Measurements from ENCODE around the gene RNU6-1. TPM values are rescaled to one million over a fixed set of nuclear protein-coding genes. Genes with fewer than 3 reads are reported as not detected.

The RNU6-1 gene
- total RNA-seq, 1 experiment from 2014 or later = not detected

DNA sequence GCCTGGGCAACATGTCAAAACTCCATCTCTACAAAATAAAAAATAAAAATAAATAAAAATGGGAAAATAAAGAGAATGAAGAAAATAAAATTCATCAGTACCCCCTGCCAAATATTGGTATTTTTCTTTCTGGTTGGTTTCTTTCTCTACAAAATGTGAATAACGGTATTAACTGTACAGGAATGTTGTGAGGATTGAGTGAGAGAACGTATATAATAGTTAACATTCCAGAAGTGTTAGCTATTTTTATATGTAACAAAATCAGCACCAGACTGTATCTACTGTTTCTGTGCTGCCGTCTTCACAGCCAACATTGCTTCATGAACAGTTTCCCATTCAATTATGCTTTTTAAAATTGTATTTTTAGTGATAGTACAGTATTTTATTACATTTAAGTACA lies 25.5 kb upstream of the RNU6-1 start:
- H3K36me3 ChIP-seq (ENCODE audit: insufficient read depth, low read length, poor library complexity, severe bottlenecking) = no peaks in the 10 kb centered on the region
- H3K27me3 ChIP-seq (replicated peaks; ENCODE audit: insufficient read depth, low read depth, low read length, poor library complexity) = no peaks in the 10 kb centered on the region
- no peak overlapping the region for H3K27ac ChIP-seq (ENCODE audit: low read depth, low read length, poor library complexity, severe bottlenecking)
- TF ChIP-seq EZH2 (IDR thresholded peaks at IDR 0.05; ENCODE audit: borderline replicate concordance, low read depth, low read length, poor library complexity, severe bottlenecking) = no peak
- TF ChIP-seq, protein P1, sequence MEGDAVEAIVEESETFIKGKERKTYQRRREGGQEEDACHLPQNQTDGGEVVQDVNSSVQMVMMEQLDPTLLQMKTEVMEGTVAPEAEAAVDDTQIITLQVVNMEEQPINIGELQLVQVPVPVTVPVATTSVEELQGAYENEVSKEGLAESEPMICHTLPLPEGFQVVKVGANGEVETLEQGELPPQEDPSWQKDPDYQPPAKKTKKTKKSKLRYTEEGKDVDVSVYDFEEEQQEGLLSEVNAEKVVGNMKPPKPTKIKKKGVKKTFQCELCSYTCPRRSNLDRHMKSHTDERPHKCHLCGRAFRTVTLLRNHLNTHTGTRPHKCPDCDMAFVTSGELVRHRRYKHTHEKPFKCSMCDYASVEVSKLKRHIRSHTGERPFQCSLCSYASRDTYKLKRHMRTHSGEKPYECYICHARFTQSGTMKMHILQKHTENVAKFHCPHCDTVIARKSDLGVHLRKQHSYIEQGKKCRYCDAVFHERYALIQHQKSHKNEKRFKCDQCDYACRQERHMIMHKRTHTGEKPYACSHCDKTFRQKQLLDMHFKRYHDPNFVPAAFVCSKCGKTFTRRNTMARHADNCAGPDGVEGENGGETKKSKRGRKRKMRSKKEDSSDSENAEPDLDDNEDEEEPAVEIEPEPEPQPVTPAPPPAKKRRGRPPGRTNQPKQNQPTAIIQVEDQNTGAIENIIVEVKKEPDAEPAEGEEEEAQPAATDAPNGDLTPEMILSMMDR (conservative IDR thresholded peaks at IDR 0.05; ENCODE audit: low read depth, low read length) = no peak
- ChIA-PET CTCF (no interaction called here), POLR2A (ENCODE audit: low non-redundant PET) (no interaction called here)
- intact Hi-C loops (cut with micrococcal nuclease; ENCODE audit: unreplicated experiment) = no loop called here
- no peak for DNase-seq (ENCODE audit: low spot score)
- BruUV-seq (replicated peaks) = no TSS peak
- no peaks in the 10 kb centered on the region for H3K4me1 ChIP-seq (ENCODE audit: insufficient read depth, low read length, poor library complexity, severe bottlenecking)
- H3K9me3 ChIP-seq (ENCODE audit: low read depth, low read length, poor library complexity, severe bottlenecking) = no peaks in the 10 kb centered on the region
- no peak overlapping the region for H3K4me3 ChIP-seq (ENCODE audit: low read depth, low read length, poor library complexity, severe bottlenecking)

DNA sequence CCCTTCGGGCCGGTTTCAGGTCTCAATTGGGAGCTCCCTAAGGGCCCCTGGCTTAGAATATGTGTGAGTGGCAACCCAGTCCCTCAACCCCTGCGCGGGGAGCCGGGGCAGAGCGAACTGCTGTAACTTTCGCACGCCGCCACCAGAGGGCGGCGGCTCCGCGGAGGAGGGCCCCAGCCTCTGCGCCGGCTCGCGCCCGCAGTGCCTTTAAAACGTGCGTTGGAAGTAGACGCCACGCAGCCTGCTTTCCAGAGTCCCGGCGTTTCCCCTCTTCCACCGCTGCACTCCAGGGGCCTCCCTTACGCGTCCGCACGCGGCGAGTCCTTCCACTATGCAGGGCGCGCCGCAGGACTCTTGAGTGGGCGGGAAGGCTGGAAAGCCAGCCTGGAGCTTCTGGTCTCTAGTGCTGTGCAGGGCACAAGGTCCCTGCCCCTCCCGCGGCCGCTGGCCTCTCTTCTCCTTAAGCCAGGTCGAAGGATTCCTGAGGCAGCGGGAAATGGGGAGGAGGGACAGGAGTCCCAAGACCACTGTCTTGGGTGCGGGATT lies 23.7 kb upstream of the RNU6-1 start:
- Histone ChIP-seq H3K27me3 (replicated peaks; ENCODE audit: insufficient read depth, low read depth, low read length, poor library complexity) (no peaks in the 10 kb centered on the region), H3K36me3 (ENCODE audit: insufficient read depth, low read length, poor library complexity, severe bottlenecking) (no peaks in the 10 kb centered on the region), H3K27ac (ENCODE audit: low read depth, low read length, poor library complexity, severe bottlenecking) (no peak overlapping the region), H3K4me1 (ENCODE audit: insufficient read depth, low read length, poor library complexity, severe bottlenecking) (no peaks in the 10 kb centered on the region), H3K4me3 (ENCODE audit: low read depth, low read length, poor library complexity, severe bottlenecking) (peak overlapping the region; percentile 38), H3K9me3 (ENCODE audit: low read depth, low read length, poor library complexity, severe bottlenecking) (no peaks in the 10 kb centered on the region)
- peak; percentile 91 for DNase-seq (ENCODE audit: low spot score)
- intact Hi-C loops (cut with micrococcal nuclease; ENCODE audit: unreplicated experiment) = loop anchor here (1.0 to 5.0 kb wide), 3 partner anchors 292 to 347 kb away; no protein-coding TSS in a partner anchor
- TF ChIP-seq, protein P1 (conservative IDR thresholded peaks at IDR 0.05; ENCODE audit: low read depth, low read length) = peak; percentile 97
- TF ChIP-seq EZH2 (IDR thresholded peaks at IDR 0.05; ENCODE audit: borderline replicate concordance, low read depth, low read length, poor library complexity, severe bottlenecking) = no peak
- ChIA-PET CTCF (interaction anchor here (0.9 to 2.3 kb wide), 3 partner anchors 21 to 291 kb away, joined by 3 to 19 read pairs (median 6); no protein-coding TSS in a partner anchor), POLR2A (ENCODE audit: low non-redundant PET) (no interaction called here)
- BruUV-seq (replicated peaks) = no TSS peak

DNA sequence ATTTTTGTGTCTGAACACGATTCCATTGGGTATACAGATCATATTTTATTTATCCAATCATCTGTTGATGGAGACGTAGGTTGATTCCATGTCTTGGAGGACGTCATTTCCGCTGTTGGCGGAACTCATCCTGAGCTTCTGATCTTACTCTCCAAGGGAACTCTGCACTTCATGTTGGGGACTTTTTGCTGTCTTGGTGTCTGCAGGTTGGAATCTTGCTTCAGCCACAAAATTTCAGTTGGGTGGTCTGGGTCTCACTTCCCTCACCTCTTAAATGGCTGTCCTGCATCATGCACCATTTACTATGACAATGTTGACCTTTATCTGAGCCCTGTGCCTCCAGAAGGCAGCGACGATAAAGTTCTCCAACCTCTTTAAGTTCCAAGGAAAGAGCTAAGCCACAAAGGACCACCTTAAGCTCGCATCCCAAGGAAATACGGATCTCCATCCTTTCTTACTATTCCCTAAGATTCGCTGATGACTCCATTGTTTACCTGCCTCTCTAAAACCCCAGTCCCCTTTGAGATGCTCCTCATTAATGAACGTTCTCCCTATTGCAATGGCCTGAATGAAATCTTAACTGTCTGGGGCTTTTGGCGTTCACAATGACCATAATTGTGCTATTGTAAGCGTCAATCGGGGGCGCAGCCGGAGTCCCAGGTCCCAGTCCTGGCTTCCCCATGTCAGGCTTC lies 23.1 kb upstream of the RNU6-1 start:
- Histone ChIP-seq H3K4me3 (ENCODE audit: low read depth, low read length, poor library complexity, severe bottlenecking) (peak overlapping the region; percentile 38), H3K27me3 (replicated peaks; ENCODE audit: insufficient read depth, low read depth, low read length, poor library complexity) (no peaks in the 10 kb centered on the region), H3K27ac (ENCODE audit: low read depth, low read length, poor library complexity, severe bottlenecking) (no peak overlapping the region), H3K4me1 (ENCODE audit: insufficient read depth, low read length, poor library complexity, severe bottlenecking) (no peaks in the 10 kb centered on the region), H3K9me3 (ENCODE audit: low read depth, low read length, poor library complexity, severe bottlenecking) (no peaks in the 10 kb centered on the region), H3K36me3 (ENCODE audit: insufficient read depth, low read length, poor library complexity, severe bottlenecking) (no peaks in the 10 kb centered on the region)
- TF ChIP-seq, protein P1 (conservative IDR thresholded peaks at IDR 0.05; ENCODE audit: low read depth, low read length) = no peak
- TF ChIP-seq EZH2 (IDR thresholded peaks at IDR 0.05; ENCODE audit: borderline replicate concordance, low read depth, low read length, poor library complexity, severe bottlenecking) = no peak
- ChIA-PET CTCF (interaction anchor here (0.9 to 2.3 kb wide), 3 partner anchors 22 to 292 kb away, joined by 3 to 19 read pairs (median 6); no protein-coding TSS in a partner anchor), POLR2A (ENCODE audit: low non-redundant PET) (no interaction called here)
- BruUV-seq (replicated peaks) = no TSS peak
- intact Hi-C loops (cut with micrococcal nuclease; ENCODE audit: unreplicated experiment) = loop anchor here (1.0 to 5.0 kb wide), 3 partner anchors 292 to 348 kb away; no protein-coding TSS in a partner anchor
- no peak for DNase-seq (ENCODE audit: low spot score)

All from A673 (cell line).